ENCODE data around the gene KIAA0319L. TPM values are rescaled to one million over a fixed set of nuclear protein-coding genes. Genes with fewer than 3 reads are reported as not detected.

Gene KIAA0319L
- polyA plus RNA-seq, 2 of the 4 experiments (the other 2 are of a cell fraction) = 18.2 to 36.9 TPM

- ATAC-seq (no peak), FAIRE-seq (no peak), DNase-seq (ENCODE audit: low read depth in 1 of 2, low spot score in 1 of 2) (no peak)
- TF ChIP-seq MAZ (IDR thresholded peaks at IDR 0.05; ENCODE audit: borderline replicate concordance, low read depth, low read length) (no peak), TP53 (CRISPR knock-in tag; IDR thresholded peaks at IDR 0.05) (no peak), ESRRA (IDR thresholded peaks at IDR 0.05; ENCODE audit: borderline replicate concordance, low read length) (no peak)
- no peak overlapping the region for H3K4me3 ChIP-seq
- H3K9me3 ChIP-seq = no peaks in the 10 kb centered on the region
- 74% methylated on average over 2 of the region's 2 CpGs for WGBS (ENCODE audit: missing lambda C conversion rate)
- H3K4me2 ChIP-seq = no peak overlapping the region
- CTCF ChIA-PET = interaction anchor here (1.2 kb wide), 1 partner anchor 11 kb away, joined by 3 read pairs; no protein-coding TSS in a partner anchor
- POLR2A ChIA-PET = no interaction called here
- no peaks in the 10 kb centered on the region for H3K4me1 ChIP-seq
- no peak overlapping the region for H3K27ac ChIP-seq
Measured at GRCh38 chr1:35598895-35599294, 41.7 kb upstream of the KIAA0319L start.

- ChIA-PET POLR2A (no interaction called here), CTCF (interaction anchor here (0.8 kb wide), 1 partner anchor 116 kb away, joined by 3 read pairs; no protein-coding TSS in a partner anchor)
Measured at GRCh38 chr1:35597870-35598269, 40.7 kb upstream of the KIAA0319L start.

GRCh38 chr1:35595684-35596083, 38.5 kb upstream of the KIAA0319L start:
- no peak overlapping the region for H3K4me3 ChIP-seq
- DNase-seq (ENCODE audit: low read depth in 1 of 2, low spot score in 1 of 2) (no peak), ATAC-seq (no peak), FAIRE-seq (no peak)
- 92% methylated on average over 7 of the region's 7 CpGs for WGBS (ENCODE audit: missing lambda C conversion rate)
- ChIA-PET POLR2A (no interaction called here), CTCF (no interaction called here)
- no peaks in the 10 kb centered on the region for H3K9me3 ChIP-seq
- TF ChIP-seq MAZ (IDR thresholded peaks at IDR 0.05; ENCODE audit: borderline replicate concordance, low read depth, low read length) = no peak
- TF ChIP-seq REST (IDR thresholded peaks at IDR 0.05) = no peak
- no peak for TF ChIP-seq KDM1A (IDR thresholded peaks at IDR 0.05; ENCODE audit: low read depth)
- no peak for TF ChIP-seq CHD4 (IDR thresholded peaks at IDR 0.05; ENCODE audit: borderline replicate concordance)
- TF ChIP-seq POLR2AphosphoS2 (conservative IDR thresholded peaks at IDR 0.05; ENCODE audit: low read length) = no peak
- TF ChIP-seq RCOR1 (IDR thresholded peaks at IDR 0.05; ENCODE audit: low read depth, low read length) = no peak
- TF ChIP-seq RAD21 (conservative IDR thresholded peaks at IDR 0.05 in 1 of 2, IDR thresholded peaks at IDR 0.05 in 1 of 2) = no peak
- no peak for TF ChIP-seq HOXB13 (CRISPR knock-in tag; IDR thresholded peaks at IDR 0.05; ENCODE audit: low read depth)
- TF ChIP-seq USF2 (IDR thresholded peaks at IDR 0.05) = no peak
- TF ChIP-seq HEYL (CRISPR knock-in tag; IDR thresholded peaks at IDR 0.05) = no peak
- TF ChIP-seq NFE2L2 (conservative IDR thresholded peaks at IDR 0.05; ENCODE audit: low read length) = no peak
- no peak for TF ChIP-seq JUNB (IDR thresholded peaks at IDR 0.05)
- no peak for TF ChIP-seq EHF (CRISPR knock-in tag; IDR thresholded peaks at IDR 0.05)
- no peak for TF ChIP-seq HES2 (IDR thresholded peaks at IDR 0.05)
- no peak for TF ChIP-seq FOXS1 (CRISPR knock-in tag; IDR thresholded peaks at IDR 0.05)
- no peaks in the 10 kb centered on the region for H3K4me1 ChIP-seq
- H3K27ac ChIP-seq = no peak overlapping the region
- H3K4me2 ChIP-seq = no peak overlapping the region

More at GRCh38 chr1:35597870-35598269, 40.7 kb upstream of the KIAA0319L start:
- FAIRE-seq = no peak
- ATAC-seq = no peak
- no peak for DNase-seq (ENCODE audit: low read depth in 1 of 2, low spot score in 1 of 2)
- H3K9me3 ChIP-seq = no peaks in the 10 kb centered on the region
- WGBS (ENCODE audit: missing lambda C conversion rate) = 86% methylated on average over 5 of the region's 5 CpGs
- H3K27ac ChIP-seq = no peak overlapping the region
- no peaks in the 10 kb centered on the region for H3K4me1 ChIP-seq
- no peak overlapping the region for H3K4me3 ChIP-seq
- TF ChIP-seq ZNF302 (CRISPR knock-in tag; IDR thresholded peaks at IDR 0.05) (no peak), FOXS1 (CRISPR knock-in tag; IDR thresholded peaks at IDR 0.05) (no peak), RCOR1 (IDR thresholded peaks at IDR 0.05; ENCODE audit: low read depth, low read length) (no peak), CEBPB (IDR thresholded peaks at IDR 0.05) (no peak), FOSB (CRISPR knock-in tag; IDR thresholded peaks at IDR 0.05) (no peak), E2F6 (IDR thresholded peaks at IDR 0.05; ENCODE audit: borderline replicate concordance, low read depth) (no peak), JUN (IDR thresholded peaks at IDR 0.05) (no peak), KDM1A (IDR thresholded peaks at IDR 0.05; ENCODE audit: low read depth) (no peak), CTCF (IDR thresholded peaks at IDR 0.05) (no peak), HOXB5 (CRISPR knock-in tag; IDR thresholded peaks at IDR 0.05) (no peak)
- H3K4me2 ChIP-seq = no peak overlapping the region
